ENCODE results near the gene LASP1NB.
A peak's percentile ranks its signal among the peaks of the same experiment; 100 is the strongest.

Gene LASP1NB

GRCh38 chr17:38961413-38961812 lies 36.0 kb downstream of the LASP1NB start:
- TF ChIP-seq EZH2 (IDR thresholded peaks at IDR 0.05; ENCODE audit: borderline replicate concordance, low read depth, low read length, poor library complexity, severe bottlenecking) (no peak), CTCF (conservative IDR thresholded peaks at IDR 0.05; ENCODE audit: low read depth, low read length) (no peak)
- no peak overlapping the region for H3K27ac ChIP-seq (ENCODE audit: low read depth, low read length, poor library complexity, severe bottlenecking)
- no TSS peak for BruUV-seq (replicated peaks)
- ChIA-PET POLR2A (ENCODE audit: low non-redundant PET) (no interaction called here), CTCF (no interaction called here)
- H3K4me3 ChIP-seq (ENCODE audit: low read depth, low read length, poor library complexity, severe bottlenecking) = no peak overlapping the region
- intact Hi-C loops (cut with micrococcal nuclease; ENCODE audit: unreplicated experiment) = no loop called here
- H3K4me1 ChIP-seq (ENCODE audit: insufficient read depth, low read length, poor library complexity, severe bottlenecking) = no peaks in the 10 kb centered on the region
- no peaks in the 10 kb centered on the region for H3K9me3 ChIP-seq (ENCODE audit: low read depth, low read length, poor library complexity, severe bottlenecking)
- H3K36me3 ChIP-seq (ENCODE audit: insufficient read depth, low read length, poor library complexity, severe bottlenecking) = no peaks in the 10 kb centered on the region
- no peaks in the 10 kb centered on the region for H3K27me3 ChIP-seq (replicated peaks; ENCODE audit: insufficient read depth, low read depth, low read length, poor library complexity)
- DNase-seq (ENCODE audit: low spot score) = no peak

- no peaks in the 10 kb centered on the region for H3K9me3 ChIP-seq (ENCODE audit: low read depth, low read length, poor library complexity, severe bottlenecking)
- H3K36me3 ChIP-seq (ENCODE audit: insufficient read depth, low read length, poor library complexity, severe bottlenecking) = no peaks in the 10 kb centered on the region
- no peak for TF ChIP-seq CTCF (conservative IDR thresholded peaks at IDR 0.05; ENCODE audit: low read depth, low read length)
- TF ChIP-seq EZH2 (IDR thresholded peaks at IDR 0.05; ENCODE audit: borderline replicate concordance, low read depth, low read length, poor library complexity, severe bottlenecking) = no peak
- no peaks in the 10 kb centered on the region for H3K27me3 ChIP-seq (replicated peaks; ENCODE audit: insufficient read depth, low read depth, low read length, poor library complexity)
- intact Hi-C loops (cut with micrococcal nuclease; ENCODE audit: unreplicated experiment) = no loop called here
- CTCF ChIA-PET = no interaction called here
- no peak within 1 kb of the TSS for H3K4me3 ChIP-seq (ENCODE audit: low read depth, low read length, poor library complexity, severe bottlenecking)
- BruUV-seq (replicated peaks) = no TSS peak
- peak; percentile 73 for DNase-seq (ENCODE audit: low spot score)
- no peaks in the 10 kb centered on the region for H3K4me1 ChIP-seq (ENCODE audit: insufficient read depth, low read length, poor library complexity, severe bottlenecking)
- H3K27ac ChIP-seq (ENCODE audit: low read depth, low read length, poor library complexity, severe bottlenecking) = no peak within 1 kb of the TSS
- POLR2A ChIA-PET (ENCODE audit: low non-redundant PET) = no interaction called here
These were observed 41.9 kb downstream of the LASP1NB start, which contains the start of gene FBXO47 for GRCh38 chr17:38967290-38967738. Gene FBXO47, minus strand, starts transcription at chr17:38967403. Its CDS starts 4,378 bp downstream, at chr17:38963025.

- no TSS peak for BruUV-seq (replicated peaks)
- intact Hi-C loops (cut with micrococcal nuclease; ENCODE audit: unreplicated experiment) = no loop called here
- H3K36me3 ChIP-seq (ENCODE audit: insufficient read depth, low read length, poor library complexity, severe bottlenecking) = no peaks in the 10 kb centered on the region
- no peaks in the 10 kb centered on the region for H3K4me1 ChIP-seq (ENCODE audit: insufficient read depth, low read length, poor library complexity, severe bottlenecking)
- H3K27me3 ChIP-seq (replicated peaks; ENCODE audit: insufficient read depth, low read depth, low read length, poor library complexity) = no peaks in the 10 kb centered on the region
- H3K4me3 ChIP-seq (ENCODE audit: low read depth, low read length, poor library complexity, severe bottlenecking) = no peak overlapping the region
- H3K9me3 ChIP-seq (ENCODE audit: low read depth, low read length, poor library complexity, severe bottlenecking) = no peaks in the 10 kb centered on the region
- ChIA-PET POLR2A (ENCODE audit: low non-redundant PET) (no interaction called here), CTCF (no interaction called here)
- DNase-seq (ENCODE audit: low spot score) = no peak
- TF ChIP-seq EZH2 (IDR thresholded peaks at IDR 0.05; ENCODE audit: borderline replicate concordance, low read depth, low read length, poor library complexity, severe bottlenecking) (no peak), CTCF (conservative IDR thresholded peaks at IDR 0.05; ENCODE audit: low read depth, low read length) (no peak)
- no peak overlapping the region for H3K27ac ChIP-seq (ENCODE audit: low read depth, low read length, poor library complexity, severe bottlenecking)
These were observed 43.9 kb downstream of the LASP1NB start for GRCh38 chr17:38969281-38969680.
